HG03520 (cell line): ENCODE measurements around the gene TMOD4.

Experiments used
- ATAC-seq: cut with Tn5 transposase; IDR thresholded peaks from one replicate; pipeline ENCODE4 v1.9.1; 2021; ENCODE audit warnings: mild to moderate bottlenecking, moderate library complexity; ENCODE audit not compliant: unreplicated experiment

The TMOD4 gene

DNA sequence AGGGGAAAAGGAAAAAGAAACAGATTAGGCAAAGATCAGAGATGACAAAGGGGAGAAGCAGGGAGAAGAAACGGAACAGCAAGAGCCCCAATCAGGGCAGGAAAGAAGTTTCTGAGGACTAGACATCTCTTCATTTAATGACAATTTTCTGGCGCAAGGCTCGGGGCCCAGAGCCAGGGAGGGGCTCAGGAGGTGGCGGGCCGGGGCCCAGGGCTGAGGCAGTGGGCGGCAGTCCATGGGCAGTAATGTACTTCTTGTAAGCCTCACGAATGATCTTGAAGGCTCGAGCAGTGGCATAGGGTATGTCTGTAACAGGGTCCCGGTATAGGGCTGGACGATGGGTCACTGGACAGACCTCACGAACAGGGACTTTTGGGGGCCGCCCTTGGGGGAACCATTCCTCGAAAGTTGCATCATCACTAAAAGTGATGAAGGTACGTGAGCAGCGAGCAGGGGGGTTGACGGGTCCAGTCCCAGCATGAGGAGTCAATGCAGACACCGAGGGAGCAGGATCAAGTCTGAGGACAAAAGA lies 799 bp upstream of the TMOD4 start:
- no peak for ATAC-seq

GRCh38 chr1:151175041-151175741 lies 590 bp downstream of the TMOD4 start:
- ATAC-seq, result no peak

DNA sequence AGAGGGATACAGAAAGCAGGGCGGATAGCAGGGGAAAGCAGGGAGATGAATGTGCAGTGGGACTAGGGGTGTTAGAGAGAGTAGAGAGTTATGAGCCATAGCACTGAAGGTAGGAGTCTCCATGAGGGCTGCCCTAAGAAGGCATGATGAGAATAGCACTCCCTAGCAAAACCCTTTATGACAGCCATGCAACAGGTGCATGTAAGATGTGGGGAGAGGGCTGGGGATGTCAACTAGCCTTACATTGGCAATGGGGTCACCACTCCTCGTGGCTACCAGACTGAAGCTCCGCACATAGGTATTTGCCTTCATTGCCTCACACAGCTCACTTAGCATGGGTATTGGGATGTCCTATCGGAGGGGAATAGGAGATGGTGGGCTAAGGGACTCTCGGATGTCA lies 4.6 kb downstream of the TMOD4 start:
- ATAC-seq, result no peak

DNA sequence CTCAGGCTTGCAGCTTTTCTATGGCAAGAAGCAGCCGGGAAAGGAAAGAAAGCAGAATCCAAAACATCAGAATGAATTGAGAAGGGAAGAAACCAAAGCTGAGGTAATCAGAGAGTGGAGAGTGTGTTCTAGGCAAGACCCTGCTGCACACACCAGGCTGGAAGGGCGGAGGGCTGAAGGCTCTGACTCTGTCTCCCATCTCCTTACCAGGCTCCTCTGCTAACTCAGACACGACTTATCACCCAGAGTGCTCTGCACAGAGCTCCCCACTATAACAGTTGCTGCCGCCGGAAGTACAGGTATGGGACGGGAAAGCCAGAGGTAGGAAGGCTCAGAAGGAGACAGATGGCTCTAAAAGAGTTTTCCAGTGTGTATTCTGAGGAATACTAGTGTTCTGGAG lies 8.7 kb downstream of the TMOD4 start:
- no peak for ATAC-seq

- no peak for ATAC-seq
These were observed 9.2 kb downstream of the TMOD4 start for GRCh38 chr1:151166505-151166956.

DNA sequence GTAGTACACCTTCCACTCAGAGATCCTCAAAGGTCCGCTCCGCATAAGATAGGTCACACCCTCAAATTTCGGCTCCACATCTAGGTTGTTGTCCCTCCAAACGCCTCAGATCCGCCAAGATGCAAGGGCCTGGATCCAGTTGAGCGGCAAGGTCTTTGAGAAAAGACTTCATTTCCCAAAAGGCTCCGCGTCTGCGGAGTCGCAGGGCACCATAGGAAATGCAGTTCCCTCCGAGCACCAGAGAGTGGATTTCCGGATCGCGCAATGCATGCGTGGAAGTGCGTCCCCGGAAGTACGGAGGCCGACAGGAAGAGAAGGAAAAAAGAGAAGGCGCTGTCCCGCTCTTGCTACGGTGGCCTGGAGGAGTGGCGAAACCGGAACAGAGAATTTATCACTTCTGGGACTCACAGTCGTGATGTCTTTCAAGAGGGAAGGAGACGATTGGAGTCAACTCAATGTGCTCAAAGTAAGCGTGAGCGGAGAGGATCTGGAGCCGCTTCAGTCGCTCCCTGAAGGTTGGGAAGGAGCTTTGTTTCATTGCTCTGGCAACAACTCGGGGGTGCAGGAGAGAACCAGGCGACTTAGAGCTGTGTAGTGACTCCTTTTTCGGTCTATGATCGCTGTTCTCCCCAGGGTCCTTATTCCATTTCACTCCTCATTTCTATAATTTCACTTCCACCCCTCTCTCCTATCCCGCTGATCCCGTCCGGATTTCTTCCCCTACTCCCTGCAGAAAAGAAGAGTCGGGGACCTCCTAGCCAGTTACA lies 9.9 kb downstream of the TMOD4 start, which contains the start of the genes LYSMD1 and SCNM1:
Gene LYSMD1, minus strand, starts transcription at position 165 of the 767 bp plus-strand sequence. CDS start 644 bp downstream, outside the sequence.
Gene SCNM1, plus strand, starts transcription at position 407 of the 767 bp plus-strand sequence. Its CDS starts 9 bp downstream, at position 416.
- peak; percentile 85 for ATAC-seq

- ATAC-seq, result no peak
These were observed 10.5 kb downstream of the TMOD4 start for GRCh38 chr1:151165281-151165737.

- no peak for ATAC-seq
These were observed 11.0 kb downstream of the TMOD4 start for GRCh38 chr1:151164732-151165280.

DNA sequence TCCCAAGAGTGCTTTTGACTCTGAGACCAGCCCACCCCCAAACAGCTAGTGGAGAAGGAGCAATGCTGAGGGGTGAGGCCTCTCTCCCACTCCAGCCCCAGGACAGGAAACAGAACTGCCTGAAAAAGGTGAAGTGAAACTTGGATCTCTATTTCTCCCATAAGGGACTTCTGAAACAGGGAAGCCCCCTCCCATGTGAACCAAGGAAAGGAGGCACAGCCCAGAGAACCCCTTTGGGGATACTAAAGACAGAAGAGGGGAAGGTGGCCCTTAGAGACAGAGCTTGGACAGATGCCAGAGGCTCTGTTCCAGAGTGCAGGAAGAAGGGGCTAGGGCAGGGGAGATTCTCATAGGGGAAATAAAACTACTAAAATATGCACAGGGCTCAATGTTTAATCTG lies 16.4 kb downstream of the TMOD4 start:
- ATAC-seq, result no peak

GRCh38 chr1:151158751-151159251 lies 17.0 kb downstream of the TMOD4 start:
- no peak for ATAC-seq

- no peak for ATAC-seq
These were observed 17.5 kb downstream of the TMOD4 start for GRCh38 chr1:151158326-151158725.

- no peak for ATAC-seq
These were observed 18.7 kb downstream of the TMOD4 start for GRCh38 chr1:151157067-151157531.

DNA sequence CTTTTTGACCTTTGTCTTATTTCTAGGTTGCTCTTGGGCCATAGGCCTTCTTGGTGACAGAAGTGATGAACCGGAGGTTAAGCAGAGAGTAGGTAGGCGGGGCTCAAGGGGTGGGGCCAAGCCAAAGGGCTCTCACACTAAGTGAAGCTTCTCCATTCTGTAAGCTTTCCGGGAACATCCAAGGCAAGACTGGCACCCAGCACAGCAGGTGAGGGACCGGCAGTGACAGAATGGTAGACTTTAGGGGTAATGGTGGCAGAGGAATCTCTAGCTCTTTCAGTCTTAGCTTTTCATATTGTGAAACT lies 19.3 kb downstream of the TMOD4 start, which contains the start of gene TNFAIP8L2:
Gene TNFAIP8L2, plus strand, starts transcription at position 135 of the 305 bp plus-strand sequence. CDS start 2,049 bp downstream, outside the sequence.
- ATAC-seq, result peak; percentile 68

- no peak for ATAC-seq
These were observed 28.1 kb downstream of the TMOD4 start for GRCh38 chr1:151147665-151148064.

- ATAC-seq, result no peak
These were observed 28.7 kb downstream of the TMOD4 start for GRCh38 chr1:151147132-151147503.

DNA sequence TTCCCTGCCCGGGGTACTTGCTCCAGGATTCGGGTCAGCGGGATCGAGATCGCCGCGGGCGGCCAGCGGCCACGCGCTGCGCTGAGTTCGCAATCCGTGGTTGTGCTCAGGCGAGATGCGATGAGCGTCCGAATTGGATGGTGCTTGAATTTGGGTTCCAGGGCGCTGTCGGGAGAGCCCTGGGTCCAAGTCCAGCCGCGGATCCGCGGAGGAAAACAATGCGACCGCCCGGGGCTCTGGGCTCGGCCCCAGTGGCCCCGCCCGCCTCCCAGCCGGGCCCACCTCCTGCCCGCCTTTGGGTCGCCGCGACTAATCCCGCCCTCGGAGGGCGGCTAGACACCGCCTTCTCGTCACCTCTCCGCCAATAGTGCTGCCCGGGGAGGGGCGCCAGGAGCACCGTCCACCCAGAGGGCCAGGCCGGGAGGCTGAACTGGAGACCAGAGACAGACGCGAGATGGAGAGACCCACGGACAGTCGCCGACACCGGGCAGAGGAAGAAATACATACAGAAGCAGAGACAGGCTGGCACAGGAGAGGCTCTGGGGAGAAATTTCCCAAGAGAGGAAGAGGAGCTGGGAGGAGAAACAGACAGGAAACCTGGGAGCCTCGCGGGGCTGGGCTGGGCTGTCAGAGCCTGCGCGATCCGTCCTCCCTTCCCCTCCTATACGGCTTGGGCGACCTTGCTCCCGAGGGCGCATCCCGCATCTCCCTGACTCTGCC lies 29.2 kb downstream of the TMOD4 start, which contains the start of gene SEMA6C:
Gene SEMA6C, minus strand, starts transcription at position 220 of the 720 bp plus-strand sequence. CDS start 4,010 bp downstream, outside the sequence.
- peak; percentile 92 for ATAC-seq

- no peak for ATAC-seq
These were observed 29.7 kb downstream of the TMOD4 start for GRCh38 chr1:151146072-151146411.

- ATAC-seq, result no peak
These were observed 30.3 kb downstream of the TMOD4 start for GRCh38 chr1:151145304-151146071.

DNA sequence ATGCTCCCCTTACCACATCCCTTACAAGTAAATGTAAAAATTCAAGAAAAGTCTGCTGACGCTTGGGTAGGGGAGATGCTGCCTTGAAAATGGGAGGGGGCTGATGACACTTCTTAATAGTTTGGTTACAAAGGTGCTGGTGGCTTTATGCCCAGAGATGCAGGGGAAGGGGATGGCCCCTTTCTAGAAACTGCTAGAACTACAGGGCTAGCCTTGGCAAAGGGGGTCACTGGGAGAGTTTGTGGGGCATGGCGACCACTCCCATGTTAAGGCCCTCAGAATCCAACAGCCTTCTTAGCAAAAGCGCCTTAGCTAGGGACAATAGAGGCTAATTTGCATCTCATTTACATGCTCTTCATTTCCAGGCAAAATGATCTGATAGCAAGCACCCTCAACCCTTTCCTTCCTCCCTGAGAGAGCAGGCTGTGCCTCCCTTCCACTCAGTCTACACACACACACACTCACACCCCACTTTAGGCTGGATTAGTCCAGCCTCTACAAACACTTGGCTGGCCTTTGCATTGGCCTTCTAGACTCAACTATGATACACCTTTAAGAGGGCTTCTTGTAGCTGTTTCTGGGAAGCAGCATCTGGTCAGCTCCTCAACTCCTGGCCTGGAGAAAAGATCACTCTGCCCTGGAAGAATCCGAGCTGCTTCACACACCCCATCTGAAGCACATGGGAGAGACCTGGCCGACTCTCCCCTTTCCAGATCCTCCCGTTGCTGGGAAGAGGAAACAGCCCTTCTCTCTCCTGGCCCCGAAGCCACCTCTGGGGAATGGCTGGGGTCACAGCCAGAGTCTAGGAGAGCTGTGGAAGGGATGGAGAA lies 31.1 kb downstream of the TMOD4 start:
- ATAC-seq, result no peak
